ENCODE measurements around the gene ADAMTS3. TPM values are rescaled to one million over a fixed set of nuclear protein-coding genes. Genes with fewer than 3 reads are reported as not detected.

Gene ADAMTS3
- total and polyA plus RNA-seq, 2 of the 13 experiments (the other 11 are each of a cell fraction or from before 2014, with no cell fraction given) = not detected

- Histone ChIP-seq H3K27me3 (ENCODE audit: control insufficient read depth in 1 of 2, insufficient read depth in 2 of 2, low read length in 2 of 2) (no peaks in the 10 kb centered on the region), H3K36me3 (replicated peaks in 1 of 2; ENCODE audit: control insufficient read depth in 1 of 2, insufficient read depth in 2 of 2, low read length in 2 of 2) (no peaks in the 10 kb centered on the region), H3K4me2 (ENCODE audit: low read depth, low read length) (no peak overlapping the region), H2AFZ (ENCODE audit: low read length) (no peak overlapping the region), H3K9me3 (ENCODE audit: low read length) (no peaks in the 10 kb centered on the region), H3K4me3 (replicated peaks in 1 of 3; ENCODE audit: insufficient read depth in 1 of 3, low read depth in 2 of 3, low read length in 3 of 3) (no peak overlapping the region), H3K79me2 (ENCODE audit: insufficient read depth, low read length) (no peaks in the 10 kb centered on the region), H3K4me1 (ENCODE audit: insufficient read depth, low read length) (no peaks in the 10 kb centered on the region), H4K20me1 (ENCODE audit: insufficient read depth, low read length) (no peaks in the 10 kb centered on the region), H3K9ac (ENCODE audit: insufficient read depth, low read depth, low read length) (no peak overlapping the region), H3K27ac (ENCODE audit: extremely low read length, insufficient read depth, low read length) (no peak overlapping the region)
- ChIA-PET POLR2A (no interaction called here), CTCF (ENCODE audit: low intra/inter-chr PET ratio, low total read pairs) (no interaction called here)
- in situ Hi-C loops (cut with HindIII; ENCODE audit: extremely low pct_ligation_motif_present, low pct_unique_long_range_greater_than_20kb) = no loop called here
- no peak for TF ChIP-seq KIAA2018 (CRISPR knock-in tag; IDR thresholded peaks at IDR 0.05; ENCODE audit: borderline replicate concordance)
- no peak for TF ChIP-seq ZNF281 (CRISPR knock-in tag; IDR thresholded peaks at IDR 0.05; ENCODE audit: borderline replicate concordance)
- TF ChIP-seq HHEX (CRISPR knock-in tag; IDR thresholded peaks at IDR 0.05) = no peak
- TF ChIP-seq TBL1XR1 (IDR thresholded peaks at IDR 0.05; ENCODE audit: borderline replicate concordance, low read length, partially characterized antibody) = no peak
- no peak for TF ChIP-seq ESRRA (CRISPR knock-in tag; IDR thresholded peaks at IDR 0.05; ENCODE audit: low read depth)
- no peak for TF ChIP-seq YEATS4 (CRISPR knock-in tag; IDR thresholded peaks at IDR 0.05; ENCODE audit: borderline replicate concordance)
- TF ChIP-seq PRDM4 (CRISPR knock-in tag; IDR thresholded peaks at IDR 0.05; ENCODE audit: borderline replicate concordance) = no peak
- no TSS peak for BruUV-seq (replicated peaks)
- intact Hi-C loops (cut with micrococcal nuclease; ENCODE audit: unreplicated experiment) = no loop called here
- 0% methylated on average over 3 of the region's 3 CpGs for WGBS (ENCODE audit: low lambda C conversion rate)
- no peak for FAIRE-seq
- no peak for ATAC-seq
- DNase-seq (ENCODE audit: low spot score) = no peak
Observed at GRCh38 chr4:72522440-72522839, 46.6 kb downstream of the ADAMTS3 start.

Measured in HepG2 (cell line).